GM12878 (cell line): ENCODE measurements around the gene BTBD1.
"Not testable (repeated sequence)": the region's sequence is repeated elsewhere in the genome, so short reads cannot be mapped to it uniquely, and the experiment has no call there.

Experiments used
- ASH2L ChIP-seq: fragments of 300-600, 200-600 bp; sonication (generic); IDR thresholded peaks from 2 replicates; pipeline ENCODE4 v1.6.1; 2017; ENCODE audit warnings: low read depth, mild to moderate bottlenecking, borderline replicate concordance
- CBX5 ChIP-seq: sonication (generic); IDR thresholded peaks from 2 replicates; pipeline ENCODE4 v1.6.1; 2016; ENCODE audit warnings: low read depth, moderate library complexity, mild to moderate bottlenecking, inconsistent platforms
- CTCF ChIP-seq, 3 experiments: IDR thresholded peaks in 2 of 3; conservative IDR thresholded peaks in 1 of 3; 2 replicates each; pipeline ENCODE4 v1.5.1; 2011; ENCODE audit warnings: low read depth in 3 of 3, low read length in 3 of 3, mild to moderate bottlenecking in 3 of 3, control low read depth in 2 of 3, moderate library complexity in 2 of 3, inconsistent platforms in 1 of 3, mixed read lengths in 1 of 3; ENCODE audit not compliant: control insufficient read depth in 2 of 3, insufficient read depth in 1 of 3; ENCODE audit errors: extremely low read depth in 1 of 3
- ELK1 ChIP-seq: IDR thresholded peaks from 2 replicates; pipeline ENCODE4 v1.6.1; 2012; ENCODE audit warnings: low read depth, low read length, improper control_type of control experiment
- FOXM1 ChIP-seq: IDR thresholded peaks from 2 replicates; pipeline ENCODE4 v1.6.1; 2012; ENCODE audit warnings: low read depth, mild to moderate bottlenecking, inconsistent platforms, low read length, moderate library complexity
- IRF3 ChIP-seq: fragments of 450-650 bp; IDR thresholded peaks from 2 replicates; pipeline ENCODE4 v1.6.1; 2014; ENCODE audit warnings: mild to moderate bottlenecking
- KAT2A ChIP-seq: conservative IDR thresholded peaks from 2 replicates; pipeline ENCODE4 v1.6.1; 2011; ENCODE audit warnings: low read depth, low read length; ENCODE audit not compliant: control insufficient read depth
- POLR2A ChIP-seq: IDR thresholded peaks from 2 replicates; pipeline ENCODE4 v1.6.1; 2011; ENCODE audit warnings: low read depth, mild to moderate bottlenecking, low read length
- POU2F2 ChIP-seq: IDR thresholded peaks from 3 replicates; pipeline ENCODE4 v1.6.1; 2011; ENCODE audit warnings: low read depth, mild to moderate bottlenecking, low read length, borderline replicate concordance
- RAD21 ChIP-seq: IDR thresholded peaks from 2 replicates; pipeline ENCODE4 v1.6.1; 2011; ENCODE audit warnings: mild to moderate bottlenecking, low read depth, low read length, moderate library complexity; ENCODE audit not compliant: insufficient read depth
- TARDBP ChIP-seq: IDR thresholded peaks from 2 replicates; pipeline ENCODE4 v1.6.1; 2016; ENCODE audit warnings: borderline replicate concordance
- TBL1XR1 ChIP-seq: IDR thresholded peaks from 2 replicates; pipeline ENCODE4 v1.6.1; 2012; ENCODE audit warnings: low read depth, low read length, improper control_type of control experiment
- ZNF592 ChIP-seq: fragments of 450-650 bp; IDR thresholded peaks from 2 replicates; pipeline ENCODE4 v1.6.1; 2017; ENCODE audit warnings: mild to moderate bottlenecking, moderate library complexity
- ZNF622 ChIP-seq: fragments of 450-650 bp; IDR thresholded peaks from 2 replicates; pipeline ENCODE4 v1.6.1; 2017; ENCODE audit warnings: mild to moderate bottlenecking, inconsistent platforms

- TF ChIP-seq POU2F2; RAD21; CTCF (IDR thresholded peaks at IDR 0.05 in 2 of 3, conservative IDR thresholded peaks at IDR 0.05 in 1 of 3; ENCODE audit: control insufficient read depth in 2 of 3, extremely low read depth in 1 of 3, insufficient read depth in 1 of 3, low read depth in 3 of 3, low read length in 3 of 3); POLR2A; KAT2A; ZNF622; ASH2L; ELK1; TBL1XR1; TARDBP; ZNF592; CBX5; FOXM1; IRF3: not testable (repeated sequence)
Measured at GRCh38 chr15:83091965-83092308, 24.9 kb upstream of the BTBD1 start.
